H9 (cell line): ENCODE results near the gene DEPP1. TPM values are rescaled to one million over a fixed set of nuclear protein-coding genes. Genes with fewer than 3 reads are reported as not detected.

Experiments used
- DNase-seq: peaks from one replicate; pipeline ENCODE4 v3.0.0-alpha.2; 2017
- H2AFZ ChIP-seq: one replicate; pipeline ENCODE4 v1.6.1; 2013; ENCODE audit warnings: mild to moderate bottlenecking, low read length, control low read depth, moderate library complexity
- H2AK5ac ChIP-seq: 2 replicates; pipeline ENCODE4 v1.6.1; 2013; ENCODE audit warnings: low read length, control low read depth, mixed read lengths; ENCODE audit not compliant: insufficient read length
- H2BK120ac ChIP-seq: one replicate; pipeline ENCODE4 v1.6.1; 2013; ENCODE audit warnings: low read depth, mild to moderate bottlenecking, low read length, control low read depth, inconsistent platforms; ENCODE audit not compliant: poor library complexity, severe bottlenecking
- H2BK12ac ChIP-seq: 2 replicates; pipeline ENCODE4 v1.6.1; 2013; ENCODE audit warnings: low read length, control low read depth, mixed read lengths, low read depth; ENCODE audit not compliant: insufficient read length
- H2BK15ac ChIP-seq: 2 replicates; pipeline ENCODE4 v1.6.1; 2013; ENCODE audit warnings: low read depth, low read length, control low read depth
- H2BK20ac ChIP-seq: one replicate; pipeline ENCODE4 v1.6.1; 2013; ENCODE audit warnings: low read depth, mild to moderate bottlenecking, low read length, control low read depth, inconsistent platforms; ENCODE audit not compliant: poor library complexity, severe bottlenecking
- H2BK5ac ChIP-seq: 2 replicates; pipeline ENCODE4 v1.6.1; 2013; ENCODE audit warnings: low read length, control low read depth, mixed read lengths; ENCODE audit not compliant: insufficient read length
- H3K14ac ChIP-seq: 2 replicates; pipeline ENCODE4 v1.6.1; 2013; ENCODE audit warnings: low read length, control low read depth; ENCODE audit not compliant: insufficient read depth
- H3K18ac ChIP-seq: 2 replicates; pipeline ENCODE4 v1.6.1; 2013; ENCODE audit warnings: low read depth, mild to moderate bottlenecking, mixed read lengths, low read length, control low read depth; ENCODE audit not compliant: insufficient read length
- H3K23ac ChIP-seq: 2 replicates; pipeline ENCODE4 v1.6.1; 2013; ENCODE audit warnings: low read length, control low read depth, mixed read lengths, low read depth; ENCODE audit not compliant: insufficient read length
- H3K23me2 ChIP-seq: 2 replicates; pipeline ENCODE4 v1.6.1; 2013; ENCODE audit warnings: low read depth, mild to moderate bottlenecking, mixed read lengths, low read length, control low read depth; ENCODE audit not compliant: insufficient read length, poor library complexity, severe bottlenecking
- H3K27ac ChIP-seq: 2 replicates; pipeline ENCODE4 v1.5.1; 2013; ENCODE audit warnings: low read length, control low read depth, mixed read lengths, low read depth; ENCODE audit not compliant: insufficient read length
- H3K27me3 ChIP-seq: 2 replicates; pipeline ENCODE4 v1.6.1; 2013; ENCODE audit warnings: low read length, control low read depth, inconsistent platforms; ENCODE audit not compliant: insufficient read depth
- H3K4ac ChIP-seq: 2 replicates; pipeline ENCODE4 v1.6.1; 2013; ENCODE audit warnings: low read depth, mild to moderate bottlenecking, control low read depth, inconsistent platforms, low read length, moderate library complexity
- H3K4me1 ChIP-seq: 2 replicates; pipeline ENCODE4 v1.6.1; 2013; ENCODE audit warnings: low read length, control low read depth, inconsistent platforms; ENCODE audit not compliant: insufficient read depth
- H3K4me2 ChIP-seq: 2 replicates; pipeline ENCODE4 v1.6.1; 2013; ENCODE audit warnings: low read length, control low read depth, mixed read lengths; ENCODE audit not compliant: insufficient read length, insufficient read depth
- H3K56ac ChIP-seq: 2 replicates; pipeline ENCODE4 v1.6.1; 2013; ENCODE audit warnings: low read depth, mild to moderate bottlenecking, mixed read lengths, low read length, control low read depth; ENCODE audit not compliant: insufficient read length
- H3K79me1 ChIP-seq: 2 replicates; pipeline ENCODE4 v1.6.1; 2013; ENCODE audit warnings: low read depth, mild to moderate bottlenecking, moderate library complexity, low read length, control low read depth, inconsistent platforms; ENCODE audit not compliant: insufficient read depth, poor library complexity, severe bottlenecking
- H3K79me2 ChIP-seq: 2 replicates; pipeline ENCODE4 v1.6.1; 2013; ENCODE audit warnings: low read length, control low read depth, inconsistent platforms; ENCODE audit not compliant: insufficient read depth
- H3K9ac ChIP-seq: 2 replicates; pipeline ENCODE4 v1.6.1; 2013; ENCODE audit warnings: low read length, control low read depth, mixed read lengths; ENCODE audit not compliant: insufficient read length; ENCODE audit errors: extremely low read depth
- H3K9me3 ChIP-seq: one replicate; pipeline ENCODE4 v1.6.1; 2013; ENCODE audit warnings: low read depth, low read length, inconsistent platforms; ENCODE audit not compliant: control insufficient read depth
- H3T11ph ChIP-seq: one replicate; pipeline ENCODE4 v1.6.1; 2013; ENCODE audit warnings: mild to moderate bottlenecking, low read length, control low read depth, inconsistent platforms
- H4K20me1 ChIP-seq: one replicate; pipeline ENCODE4 v1.6.1; 2013; ENCODE audit not compliant: control insufficient read depth, insufficient read length, insufficient read depth
- H4K5ac ChIP-seq: 2 replicates; pipeline ENCODE4 v1.6.1; 2013; ENCODE audit warnings: low read depth, mild to moderate bottlenecking, mixed read lengths, low read length, control low read depth; ENCODE audit not compliant: insufficient read length
- H4K8ac ChIP-seq: replicated peaks from 2 replicates; pipeline ENCODE4 v1.6.1; 2013; ENCODE audit warnings: low read length, control low read depth, mixed read lengths, low read depth; ENCODE audit not compliant: insufficient read length
- H4K91ac ChIP-seq: 2 replicates; pipeline ENCODE4 v1.6.1; 2013; ENCODE audit warnings: low read depth, mild to moderate bottlenecking, moderate library complexity, mixed read lengths, low read length, control low read depth; ENCODE audit not compliant: insufficient read length
- H3K27ac Mint-ChIP-seq, 3 experiments: 2 replicates in 2 of 3; 3 replicates in 1 of 3; pipeline ENCODE4 v1.8.0; 2020 to 2021; ENCODE audit warnings: mixed read lengths in 3 of 3, mild to moderate bottlenecking in 1 of 3, moderate library complexity in 1 of 3
- H3K27me3 Mint-ChIP-seq: 2 replicates; pipeline ENCODE4 v1.8.0; 2021; ENCODE audit warnings: low read depth, mild to moderate bottlenecking, moderate library complexity, mixed read lengths
- H3K36me3 Mint-ChIP-seq, 3 experiments: 2 replicates in 2 of 3; 3 replicates in 1 of 3; pipeline ENCODE4 v1.8.0; 2020 to 2021; ENCODE audit warnings: low read depth in 3 of 3, mixed read lengths in 3 of 3; ENCODE audit not compliant: insufficient read depth in 1 of 3
- H3K4me1 Mint-ChIP-seq, 2 experiments: 2 replicates each; pipeline ENCODE4 v1.8.0; 2020; ENCODE audit warnings: mixed read lengths in 2 of 2
- H3K4me3 Mint-ChIP-seq, 2 experiments: 2 replicates in 1 of 2; 3 replicates in 1 of 2; pipeline ENCODE4 v1.8.0; 2020 to 2021; ENCODE audit warnings: mild to moderate bottlenecking in 2 of 2, mixed read lengths in 2 of 2, moderate library complexity in 1 of 2
- H3K9me3 Mint-ChIP-seq, 2 experiments: 2 replicates in 1 of 2; 3 replicates in 1 of 2; pipeline ENCODE4 v1.8.0; 2020; ENCODE audit warnings: mild to moderate bottlenecking in 2 of 2, mixed read lengths in 2 of 2, moderate library complexity in 1 of 2
- WGBS: extraction: QIAGEN DNeasy Blood & Tissue Kit; methylation state at CpG from one replicate; pipeline ENCODE4 v1.1.7; 2013; ENCODE audit warnings: missing lambda C conversion rate, low lambda C conversion rate, mixed read lengths; ENCODE audit not compliant: insufficient read length; ENCODE audit errors: extremely low coverage; 5-methylcytosine and 5-hydroxymethylcytosine counted together
- total RNA-seq: library from RNA; stranded (reverse); gene quantifications from 2 replicates; pipeline ENCODE4 v1.2.1, GENCODE V29; 2021
- TF ChIP-seq, protein P1 (sequence below): fragments of 200-600 bp; sonication (generic); conservative IDR thresholded peaks from 3 replicates; pipeline ENCODE4 v1.8.0; 2021; ENCODE audit warnings: antibody characterized with exemption, mild to moderate bottlenecking

Gene DEPP1
- total RNA-seq, 1 experiment from 2014 or later, result 2.4 TPM

DNA sequence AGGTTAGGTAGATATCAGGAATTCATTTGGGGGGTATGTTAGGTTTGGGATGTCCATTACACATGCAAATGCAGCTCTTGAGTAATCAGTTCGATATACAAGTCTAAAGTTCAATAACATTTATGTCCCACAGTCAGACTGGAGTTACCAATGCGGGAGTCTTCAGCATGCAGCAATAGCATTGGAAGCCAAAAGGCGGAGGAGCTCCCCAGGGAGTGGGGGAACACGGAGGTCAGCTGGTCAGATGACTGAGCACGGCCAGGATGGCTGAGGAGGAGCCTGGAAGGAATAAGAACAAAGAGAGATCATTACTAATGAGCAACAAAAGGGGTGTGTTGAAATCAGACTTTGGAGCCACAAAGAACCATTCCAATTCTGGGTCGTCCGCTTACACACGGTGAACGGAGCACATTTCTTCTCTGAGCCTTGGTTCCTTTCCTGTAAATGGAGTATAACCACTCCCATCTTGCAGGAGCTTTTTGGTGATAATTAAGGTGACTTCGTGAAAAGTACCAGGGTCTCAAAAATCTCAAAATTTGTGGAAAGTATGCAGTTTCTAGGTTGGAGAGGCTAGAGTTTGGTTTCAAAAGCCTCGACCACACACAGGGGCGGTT is 21.6 kb upstream of the DEPP1 start:
- Histone ChIP-seq H3K79me1 (peaks cover 2% of the 10 kb centered on the region), H3K9ac (peak overlapping the region; percentile 2), H3K27ac (no peak overlapping the region), H2AFZ (peak overlapping the region; percentile 81), H2BK15ac (no peak overlapping the region), H3K27me3 (no peaks in the 10 kb centered on the region), H3K56ac (no peak overlapping the region), H2BK5ac (no peak overlapping the region), H2BK20ac (no peak overlapping the region), H3K14ac (peak overlapping the region; percentile 39; the same call in 1 of the 2 replicates), H2BK120ac (no peak overlapping the region), H4K8ac (no peak overlapping the region), H2BK12ac (no peak overlapping the region), H3K79me2 (no peaks in the 10 kb centered on the region; the same call in 1 of the 2 replicates), H3K9me3 (no peaks in the 10 kb centered on the region), H2AK5ac (no peak overlapping the region), H3T11ph (no peak overlapping the region), H3K23ac (no peak overlapping the region), H4K91ac (no peak overlapping the region), H3K4me1 (no peaks in the 10 kb centered on the region; the same call in none of the 2 replicates), H3K4ac (no peak overlapping the region), H3K4me2 (peak overlapping the region; percentile 55), H4K5ac (no peak overlapping the region), H3K23me2 (peaks cover 5% of the 10 kb centered on the region), H3K18ac (peak overlapping the region; percentile 55), H4K20me1 (no peaks in the 10 kb centered on the region)
- WGBS, result no CpG with 5 or more reads among the region's 12 CpGs
- peak overlapping the region in 2 of 3 experiments; percentile 93 to 95; a peak in 4 of 7 replicates for H3K27ac Mint-ChIP-seq
- H3K36me3 Mint-ChIP-seq, result peaks cover 27 to 41% (median 27%) of the 10 kb centered on the region in 3 experiments
- TF ChIP-seq, protein P1, sequence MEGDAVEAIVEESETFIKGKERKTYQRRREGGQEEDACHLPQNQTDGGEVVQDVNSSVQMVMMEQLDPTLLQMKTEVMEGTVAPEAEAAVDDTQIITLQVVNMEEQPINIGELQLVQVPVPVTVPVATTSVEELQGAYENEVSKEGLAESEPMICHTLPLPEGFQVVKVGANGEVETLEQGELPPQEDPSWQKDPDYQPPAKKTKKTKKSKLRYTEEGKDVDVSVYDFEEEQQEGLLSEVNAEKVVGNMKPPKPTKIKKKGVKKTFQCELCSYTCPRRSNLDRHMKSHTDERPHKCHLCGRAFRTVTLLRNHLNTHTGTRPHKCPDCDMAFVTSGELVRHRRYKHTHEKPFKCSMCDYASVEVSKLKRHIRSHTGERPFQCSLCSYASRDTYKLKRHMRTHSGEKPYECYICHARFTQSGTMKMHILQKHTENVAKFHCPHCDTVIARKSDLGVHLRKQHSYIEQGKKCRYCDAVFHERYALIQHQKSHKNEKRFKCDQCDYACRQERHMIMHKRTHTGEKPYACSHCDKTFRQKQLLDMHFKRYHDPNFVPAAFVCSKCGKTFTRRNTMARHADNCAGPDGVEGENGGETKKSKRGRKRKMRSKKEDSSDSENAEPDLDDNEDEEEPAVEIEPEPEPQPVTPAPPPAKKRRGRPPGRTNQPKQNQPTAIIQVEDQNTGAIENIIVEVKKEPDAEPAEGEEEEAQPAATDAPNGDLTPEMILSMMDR, result no peak
- H3K4me1 Mint-ChIP-seq, result peaks cover 30 to 37% of the 10 kb centered on the region in 2 experiments
- no peak for DNase-seq
- peak overlapping the region; percentile 78 to 79 for H3K4me3 Mint-ChIP-seq
- H3K9me3 Mint-ChIP-seq, result peaks cover 12 to 27% of the 10 kb centered on the region in 2 experiments; a peak in 4 of 5 replicates
- peaks cover 12% of the 10 kb centered on the region for H3K27me3 Mint-ChIP-seq
